SK-N-SH (cell line): ENCODE measurements around the gene ZYG11A. TPM values are rescaled to one million over a fixed set of nuclear protein-coding genes. Genes with fewer than 3 reads are reported as not detected.
"Not testable (repeated sequence)": the region's sequence is repeated elsewhere in the genome, so short reads cannot be mapped to it uniquely, and the experiment has no call there.

Experiments used
- CTCF ChIA-PET: fragments of 300-600, 350-600 bp; formaldehyde crosslinking; extraction: SDS; loops from one replicate; lab custom pipeline; 2021; lab: Yijun Ruan, JAX
- POLR2A ChIA-PET: fragments of 350-600 bp; sonication (Branson Sonifier 250); formaldehyde crosslinking; extraction: SDS; loops from one replicate; lab custom pipeline; 2020; ENCODE audit warnings: antibody characterized with exemption, inconsistent platforms; lab: Yijun Ruan, JAX
- DNase-seq: peaks from one replicate; pipeline ENCODE4 v3.0.0; 2012
- H2AFZ ChIP-seq: fragments of 200-600 bp; sonication (generic); 2 replicates; pipeline ENCODE4 v1.8.1; 2016; ENCODE audit warnings: antibody characterized with exemption, mild to moderate bottlenecking, low read depth
- H3F3A ChIP-seq: fragments of 200-600 bp; sonication (generic); replicated peaks from 2 replicates; pipeline ENCODE3; 2016; ENCODE audit warnings: antibody characterized with exemption, mild to moderate bottlenecking; ENCODE audit not compliant: insufficient read depth
- H3K27ac ChIP-seq, 2 experiments: fragments of 200-500 bp in 1 of 2; fragments of 200-600 bp in 1 of 2; sonication (Bioruptor generic) in 1 of 2; sonication (generic), shearing (Covaris generic) in 1 of 2; 2 replicates each; pipeline versions ENCODE4 v1.5.1 to v1.6.1; 2014 to 2016; ENCODE audit warnings: low read depth in 2 of 2, inconsistent platforms in 1 of 2, low read length in 1 of 2, mild to moderate bottlenecking in 1 of 2, mixed read lengths in 1 of 2
- H3K27me3 ChIP-seq: fragments of 200-600 bp; sonication (generic), shearing (Covaris generic); 2 replicates; pipeline ENCODE4 v1.6.1; 2016; ENCODE audit warnings: mixed run types; ENCODE audit not compliant: insufficient read depth
- H3K36me3 ChIP-seq, 2 experiments: fragments of 200-500 bp in 1 of 2; fragments of 200-600 bp in 1 of 2; sonication (Bioruptor generic) in 1 of 2; sonication (generic) in 1 of 2; replicated peaks in 1 of 2; 2 replicates each; pipeline versions ENCODE3 to v1.5.1; 2014 to 2016; ENCODE audit warnings: low read length in 1 of 2, mild to moderate bottlenecking in 1 of 2; ENCODE audit not compliant: insufficient read depth in 2 of 2, control insufficient read depth in 1 of 2
- H3K4me1 ChIP-seq, 2 experiments: fragments of 200-500 bp in 1 of 2; fragments of 200-600 bp in 1 of 2; sonication (Bioruptor generic) in 1 of 2; sonication (generic), shearing (Covaris generic) in 1 of 2; 2 replicates each; pipeline versions ENCODE4 v1.5.1 to v1.6.1; 2014 to 2016; ENCODE audit warnings: low read depth in 1 of 2, low read length in 1 of 2, mixed run types in 1 of 2; ENCODE audit not compliant: insufficient read depth in 2 of 2, control insufficient read depth in 1 of 2
- H3K4me2 ChIP-seq: fragments of 200-600 bp; sonication (generic), shearing (Covaris generic); 2 replicates; pipeline ENCODE4 v1.6.1; 2017; ENCODE audit warnings: mixed run types
- H3K4me3 ChIP-seq, 2 experiments: fragments of 200-500 bp in 1 of 2; fragments of 200-600 bp in 1 of 2; sonication (Bioruptor generic) in 1 of 2; sonication (generic), shearing (Covaris generic) in 1 of 2; 2 replicates each; pipeline versions ENCODE4 v1.5.1 to v1.8.1; 2014 to 2016; ENCODE audit warnings: low read depth in 2 of 2, inconsistent platforms in 1 of 2, low read length in 1 of 2, mild to moderate bottlenecking in 1 of 2, mixed read lengths in 1 of 2, moderate library complexity in 1 of 2
- H3K79me2 ChIP-seq: fragments of 200-600 bp; sonication (generic); 2 replicates; pipeline ENCODE4 v1.8.1; 2017; ENCODE audit warnings: mild to moderate bottlenecking; ENCODE audit not compliant: insufficient read depth
- H3K9ac ChIP-seq: fragments of 200-600 bp; sonication (generic); 2 replicates; pipeline ENCODE4 v1.6.1; 2017; ENCODE audit warnings: mixed run types
- H3K9me2 ChIP-seq: fragments of 200-600 bp; sonication (generic); 2 replicates; pipeline ENCODE4 v1.6.1; 2017; ENCODE audit warnings: mixed run types
- H3K9me3 ChIP-seq: fragments of 200-600 bp; sonication (generic); 2 replicates; pipeline ENCODE4 v1.6.1; 2017; ENCODE audit warnings: mixed run types, mild to moderate bottlenecking, moderate library complexity
- H4K20me1 ChIP-seq: fragments of 200-600 bp; sonication (generic); 2 replicates; pipeline ENCODE4 v1.6.1; 2017; ENCODE audit warnings: mild to moderate bottlenecking, mixed run types; ENCODE audit not compliant: insufficient read depth
- CHD2 ChIP-seq: fragments of 150-350 bp; IDR thresholded peaks from 2 replicates; pipeline ENCODE4 v1.6.1; 2018; ENCODE audit warnings: low read length; ENCODE audit not compliant: partially characterized antibody
- NFIC ChIP-seq: IDR thresholded peaks from 2 replicates; pipeline ENCODE4 v1.4.0; 2012; ENCODE audit warnings: borderline replicate concordance
- WGBS: methylation state at CpG from one replicate; pipeline ENCODE4 v1.1.6; 2017; ENCODE audit warnings: low lambda C conversion rate; 5-methylcytosine and 5-hydroxymethylcytosine counted together
- polyA plus RNA-seq, 3 experiments: library from polyadenylated mRNA; depleted of rRNA; stranded (reverse); fragments of >200 nt; gene quantifications; 2 replicates each; pipeline ENCODE4 v1.2.3, GENCODE V29; 2012
- TF ChIP-seq, protein P1 (sequence below): IDR thresholded peaks from 2 replicates; pipeline ENCODE4 v1.4.0; 2012; ENCODE audit warnings: low read depth, borderline replicate concordance
- TF ChIP-seq, protein P2 (sequence below): fragments of 150-350 bp; IDR thresholded peaks from 2 replicates; pipeline ENCODE4 v1.6.1; 2017; ENCODE audit warnings: antibody characterized with exemption, low read length, low read depth, borderline replicate concordance
- TF ChIP-seq, protein P3 (sequence below): IDR thresholded peaks from 2 replicates; pipeline ENCODE4 v1.6.1; 2012; ENCODE audit warnings: mild to moderate bottlenecking, low read depth, low read length, moderate library complexity

Gene ZYG11A
- polyA plus RNA-seq, 1 of the 3 experiments (the other 2 are of a cell fraction): 0.41 TPM

DNA sequence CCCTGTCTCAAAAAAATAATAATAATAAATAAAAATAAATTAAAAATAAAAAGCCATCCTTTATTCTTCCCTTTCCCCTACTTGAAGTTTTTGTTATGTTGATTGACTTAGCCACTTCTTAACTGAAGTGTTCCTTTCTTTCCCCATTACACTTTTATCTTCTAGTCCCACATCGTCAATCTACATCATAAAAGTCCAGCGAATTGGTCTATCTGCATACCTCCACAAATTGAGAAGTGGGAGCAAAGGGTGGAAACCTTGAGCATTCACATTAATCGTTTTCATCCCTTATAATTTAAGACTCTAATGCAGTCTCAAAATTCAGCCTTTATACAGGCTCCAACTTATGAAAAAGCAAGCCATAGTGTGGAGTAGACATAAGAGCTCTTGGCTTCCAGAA lies 6.5 kb upstream of the ZYG11A start:
- no peak for DNase-seq
- H3K4me1 ChIP-seq: no peaks in the 10 kb centered on the region
- no peaks in the 10 kb centered on the region for H4K20me1 ChIP-seq
- H3F3A ChIP-seq: no peaks in the 10 kb centered on the region
- TF ChIP-seq, protein P1, sequence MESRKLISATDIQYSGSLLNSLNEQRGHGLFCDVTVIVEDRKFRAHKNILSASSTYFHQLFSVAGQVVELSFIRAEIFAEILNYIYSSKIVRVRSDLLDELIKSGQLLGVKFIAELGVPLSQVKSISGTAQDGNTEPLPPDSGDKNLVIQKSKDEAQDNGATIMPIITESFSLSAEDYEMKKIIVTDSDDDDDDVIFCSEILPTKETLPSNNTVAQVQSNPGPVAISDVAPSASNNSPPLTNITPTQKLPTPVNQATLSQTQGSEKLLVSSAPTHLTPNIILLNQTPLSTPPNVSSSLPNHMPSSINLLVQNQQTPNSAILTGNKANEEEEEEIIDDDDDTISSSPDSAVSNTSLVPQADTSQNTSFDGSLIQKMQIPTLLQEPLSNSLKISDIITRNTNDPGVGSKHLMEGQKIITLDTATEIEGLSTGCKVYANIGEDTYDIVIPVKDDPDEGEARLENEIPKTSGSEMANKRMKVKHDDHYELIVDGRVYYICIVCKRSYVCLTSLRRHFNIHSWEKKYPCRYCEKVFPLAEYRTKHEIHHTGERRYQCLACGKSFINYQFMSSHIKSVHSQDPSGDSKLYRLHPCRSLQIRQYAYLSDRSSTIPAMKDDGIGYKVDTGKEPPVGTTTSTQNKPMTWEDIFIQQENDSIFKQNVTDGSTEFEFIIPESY: no peak
- TF ChIP-seq NFIC: no peak
- no peak overlapping the region for H3K4me3 ChIP-seq
- no peaks in the 10 kb centered on the region for H3K27me3 ChIP-seq
- H3K36me3 ChIP-seq: no peaks in the 10 kb centered on the region
- H2AFZ ChIP-seq: no peak overlapping the region
- no peak overlapping the region for H3K27ac ChIP-seq
- H3K9me2 ChIP-seq: no peaks in the 10 kb centered on the region
- WGBS: 84% methylated on average over 3 of the region's 3 CpGs
- no peaks in the 10 kb centered on the region for H3K79me2 ChIP-seq
- no peaks in the 10 kb centered on the region for H3K9me3 ChIP-seq
- POLR2A ChIA-PET: no interaction called here
- no peak overlapping the region for H3K9ac ChIP-seq
- H3K4me2 ChIP-seq: no peak overlapping the region
- CTCF ChIA-PET: no interaction called here

DNA sequence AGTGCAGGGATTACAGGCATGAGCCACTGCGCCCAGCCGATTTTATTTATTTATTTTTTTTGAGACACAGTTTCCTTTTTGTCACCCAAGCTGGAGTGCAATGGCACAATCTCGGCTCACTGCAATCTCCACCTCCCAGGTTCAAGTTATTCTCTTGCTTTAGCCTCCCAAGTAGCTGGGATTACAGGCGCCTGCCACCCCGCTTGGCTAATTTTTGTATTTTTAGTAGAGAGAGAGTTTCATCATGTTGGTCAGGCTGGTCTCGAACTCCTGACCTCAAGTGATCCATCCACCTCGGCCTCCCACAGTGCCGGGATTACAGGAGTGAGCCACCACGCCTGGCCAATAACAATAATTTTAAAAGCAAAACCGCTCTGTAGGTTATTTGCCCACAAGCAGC lies 3.4 kb upstream of the ZYG11A start:
- 89% methylated on average over 10 of the region's 10 CpGs for WGBS
- H4K20me1 ChIP-seq, H3K79me2 ChIP-seq, CTCF ChIA-PET, H3K9ac ChIP-seq, H3K27me3 ChIP-seq, H3K4me3 ChIP-seq, POLR2A ChIA-PET, H3K9me2 ChIP-seq, H3F3A ChIP-seq, H3K9me3 ChIP-seq, H3K4me1 ChIP-seq, DNase-seq, H2AFZ ChIP-seq, H3K27ac ChIP-seq, H3K36me3 ChIP-seq, H3K4me2 ChIP-seq: not testable (repeated sequence)

DNA sequence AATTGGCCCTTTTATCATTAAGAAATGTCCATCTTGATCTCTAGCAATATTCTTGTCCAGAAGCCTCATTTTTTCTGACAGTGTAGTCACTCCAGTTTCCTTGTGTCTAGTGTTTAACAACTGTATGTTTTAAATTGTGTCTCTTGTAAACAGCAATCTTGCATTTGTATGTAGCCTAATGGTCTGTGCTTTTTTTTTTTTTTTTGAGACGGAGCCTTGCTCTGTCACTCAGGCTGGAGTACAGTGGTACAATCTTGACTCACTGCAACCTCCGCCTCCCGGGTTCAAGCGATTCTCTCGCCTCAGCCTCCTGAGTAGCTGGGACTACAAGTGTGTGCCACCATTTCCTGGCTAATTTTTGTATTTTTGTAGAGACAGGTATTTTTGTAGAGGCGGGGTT lies 2.6 kb downstream of the ZYG11A start:
- DNase-seq, H2AFZ ChIP-seq, H3K27me3 ChIP-seq, H3K27ac ChIP-seq, H3K9me2 ChIP-seq, H3K4me1 ChIP-seq, H3K36me3 ChIP-seq, H3K9ac ChIP-seq, H3K79me2 ChIP-seq, H3F3A ChIP-seq, POLR2A ChIA-PET, CTCF ChIA-PET, H3K4me3 ChIP-seq, H4K20me1 ChIP-seq, H3K9me3 ChIP-seq, H3K4me2 ChIP-seq: not testable (repeated sequence)
- WGBS: 87% methylated on average over 6 of the region's 6 CpGs

DNA sequence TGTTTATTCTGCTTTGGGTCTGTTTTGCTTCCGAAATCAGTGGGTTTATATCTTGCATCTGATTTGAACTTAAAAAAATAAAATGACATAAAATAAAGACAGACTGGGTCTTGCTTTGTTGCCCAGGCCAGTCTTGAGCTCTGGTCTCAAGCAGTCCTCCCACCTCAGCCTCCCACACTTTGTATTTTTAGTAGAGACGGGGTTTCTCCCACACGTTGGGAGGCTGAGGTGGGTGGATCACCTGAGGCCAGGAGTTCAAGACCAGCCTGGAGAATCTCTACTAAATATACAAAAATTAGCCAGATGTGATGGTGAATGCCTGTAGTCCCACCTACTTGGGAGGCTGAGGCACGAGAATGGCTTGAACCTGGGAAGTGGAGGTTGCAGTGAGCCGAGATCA lies 5.9 kb downstream of the ZYG11A start:
- no peaks in the 10 kb centered on the region for H4K20me1 ChIP-seq
- H3K9me3 ChIP-seq: no peaks in the 10 kb centered on the region
- ChIA-PET POLR2A (no interaction called here), CTCF (interaction anchor here (1.5 kb wide), 1 partner anchor 336 kb away, joined by 3 read pairs; no protein-coding TSS in a partner anchor)
- H3K79me2 ChIP-seq: no peaks in the 10 kb centered on the region
- no peaks in the 10 kb centered on the region for H3K9me2 ChIP-seq
- peaks cover 3% of the 10 kb centered on the region for H3F3A ChIP-seq
- no peaks in the 10 kb centered on the region for H3K36me3 ChIP-seq
- H3K27ac ChIP-seq: no peak overlapping the region
- H2AFZ ChIP-seq: no peak overlapping the region
- no peak overlapping the region for H3K4me3 ChIP-seq
- no peak overlapping the region for H3K4me2 ChIP-seq
- no peak for DNase-seq
- no peak overlapping the region for H3K9ac ChIP-seq
- 95% methylated on average over 5 of the region's 5 CpGs for WGBS
- TF ChIP-seq, protein P2, sequence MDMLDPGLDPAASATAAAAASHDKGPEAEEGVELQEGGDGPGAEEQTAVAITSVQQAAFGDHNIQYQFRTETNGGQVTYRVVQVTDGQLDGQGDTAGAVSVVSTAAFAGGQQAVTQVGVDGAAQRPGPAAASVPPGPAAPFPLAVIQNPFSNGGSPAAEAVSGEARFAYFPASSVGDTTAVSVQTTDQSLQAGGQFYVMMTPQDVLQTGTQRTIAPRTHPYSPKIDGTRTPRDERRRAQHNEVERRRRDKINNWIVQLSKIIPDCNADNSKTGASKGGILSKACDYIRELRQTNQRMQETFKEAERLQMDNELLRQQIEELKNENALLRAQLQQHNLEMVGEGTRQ: no peak
- TF ChIP-seq CHD2 (no peak), NFIC (no peak)
- TF ChIP-seq, protein P1: no peak
- TF ChIP-seq, protein P3, sequence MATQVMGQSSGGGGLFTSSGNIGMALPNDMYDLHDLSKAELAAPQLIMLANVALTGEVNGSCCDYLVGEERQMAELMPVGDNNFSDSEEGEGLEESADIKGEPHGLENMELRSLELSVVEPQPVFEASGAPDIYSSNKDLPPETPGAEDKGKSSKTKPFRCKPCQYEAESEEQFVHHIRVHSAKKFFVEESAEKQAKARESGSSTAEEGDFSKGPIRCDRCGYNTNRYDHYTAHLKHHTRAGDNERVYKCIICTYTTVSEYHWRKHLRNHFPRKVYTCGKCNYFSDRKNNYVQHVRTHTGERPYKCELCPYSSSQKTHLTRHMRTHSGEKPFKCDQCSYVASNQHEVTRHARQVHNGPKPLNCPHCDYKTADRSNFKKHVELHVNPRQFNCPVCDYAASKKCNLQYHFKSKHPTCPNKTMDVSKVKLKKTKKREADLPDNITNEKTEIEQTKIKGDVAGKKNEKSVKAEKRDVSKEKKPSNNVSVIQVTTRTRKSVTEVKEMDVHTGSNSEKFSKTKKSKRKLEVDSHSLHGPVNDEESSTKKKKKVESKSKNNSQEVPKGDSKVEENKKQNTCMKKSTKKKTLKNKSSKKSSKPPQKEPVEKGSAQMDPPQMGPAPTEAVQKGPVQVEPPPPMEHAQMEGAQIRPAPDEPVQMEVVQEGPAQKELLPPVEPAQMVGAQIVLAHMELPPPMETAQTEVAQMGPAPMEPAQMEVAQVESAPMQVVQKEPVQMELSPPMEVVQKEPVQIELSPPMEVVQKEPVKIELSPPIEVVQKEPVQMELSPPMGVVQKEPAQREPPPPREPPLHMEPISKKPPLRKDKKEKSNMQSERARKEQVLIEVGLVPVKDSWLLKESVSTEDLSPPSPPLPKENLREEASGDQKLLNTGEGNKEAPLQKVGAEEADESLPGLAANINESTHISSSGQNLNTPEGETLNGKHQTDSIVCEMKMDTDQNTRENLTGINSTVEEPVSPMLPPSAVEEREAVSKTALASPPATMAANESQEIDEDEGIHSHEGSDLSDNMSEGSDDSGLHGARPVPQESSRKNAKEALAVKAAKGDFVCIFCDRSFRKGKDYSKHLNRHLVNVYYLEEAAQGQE: no peak
- TF ChIP-seq, all 33 proteins: peak for 0
- no peaks in the 10 kb centered on the region for H3K27me3 ChIP-seq
- no peaks in the 10 kb centered on the region for H3K4me1 ChIP-seq
